ENCODE data around the gene TSPAN16. TPM values are rescaled to one million over a fixed set of nuclear protein-coding genes. Genes with fewer than 3 reads are reported as not detected.

The TSPAN16 gene
- total RNA-seq (not detected), polyA plus RNA-seq (not detected), total RNA-seq (not detected)

DNA sequence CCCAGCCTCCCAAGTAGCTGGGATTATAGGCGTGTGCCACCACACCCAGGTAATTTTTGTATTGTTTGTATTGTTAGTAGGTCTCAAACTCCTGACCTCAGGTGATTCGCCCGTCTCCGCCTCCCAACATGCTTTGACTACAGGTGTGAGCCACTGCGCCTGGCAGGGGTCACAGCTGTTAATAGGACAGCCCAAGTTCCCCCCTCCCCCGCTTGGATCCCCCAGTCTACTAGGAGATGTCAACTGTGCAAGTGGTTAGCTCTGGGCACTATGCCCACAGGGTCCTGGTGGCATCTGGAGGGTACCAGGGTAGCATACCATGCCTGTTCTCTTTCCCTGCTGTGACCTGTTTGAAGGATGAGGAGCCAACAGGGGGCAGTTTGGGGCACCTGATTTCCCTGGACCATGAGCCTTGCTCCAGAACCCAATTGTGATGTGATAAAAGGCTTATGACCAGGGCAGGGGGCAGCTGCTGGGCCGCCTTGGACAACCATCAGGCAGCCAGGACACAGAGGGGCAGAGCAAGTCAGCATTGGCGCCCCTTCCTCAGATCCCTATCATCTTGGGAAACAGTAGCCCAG, at the start of gene TSPAN16:
TSS of gene TSPAN16 (plus strand) at position 496 of the 581 bp plus-strand sequence. CDS start 138 bp downstream, outside the sequence.
- H3K27me3 Mint-ChIP-seq, result peaks cover 0 to 62% (median 16%) of the 10 kb centered on the region in 5 donors
- ChIA-PET CTCF (interaction anchor here (0.6 kb wide), 1 partner anchor 155 kb away, joined by 5 read pairs; no protein-coding TSS in a partner anchor), POLR2A (no interaction called here)
- Histone ChIP-seq H3K4me3 (ENCODE audit: low read length) (no peak within 1 kb of the TSS), H3K27me3 (ENCODE audit: control insufficient read depth in 2 of 2, insufficient read depth in 2 of 2, low read length in 2 of 2) (no peaks in the 10 kb centered on the region), H3K36me3 (ENCODE audit: control insufficient read depth in 2 of 3, insufficient read depth in 3 of 3, low read length in 3 of 3) (no peaks in the 10 kb centered on the region), H3K27ac (ENCODE audit: low read depth, low read length) (no peak within 1 kb of the TSS), H3K9me3 (ENCODE audit: control insufficient read depth in 2 of 3, low read length in 3 of 3) (no peaks in the 10 kb centered on the region), H3K4me1 (ENCODE audit: control insufficient read depth in 2 of 2, insufficient read depth in 2 of 2, low read length in 2 of 2) (peaks cover 0 to 4% of the 10 kb centered on the region in 2 donors)
- peaks cover 8 to 11% (median 9%) of the 10 kb centered on the region in 7 donors for H3K4me1 Mint-ChIP-seq
- no peaks in the 10 kb centered on the region for H3K36me3 Mint-ChIP-seq
- intact Hi-C loops (cut with micrococcal nuclease), result no loop called here
- H3K9me3 Mint-ChIP-seq, result no peaks in the 10 kb centered on the region
- no peak for DNase-seq
- H3K27ac Mint-ChIP-seq, result no peak within 1 kb of the TSS
- no peak within 1 kb of the TSS for H3K4me3 Mint-ChIP-seq
- ATAC-seq, result no peak

DNA sequence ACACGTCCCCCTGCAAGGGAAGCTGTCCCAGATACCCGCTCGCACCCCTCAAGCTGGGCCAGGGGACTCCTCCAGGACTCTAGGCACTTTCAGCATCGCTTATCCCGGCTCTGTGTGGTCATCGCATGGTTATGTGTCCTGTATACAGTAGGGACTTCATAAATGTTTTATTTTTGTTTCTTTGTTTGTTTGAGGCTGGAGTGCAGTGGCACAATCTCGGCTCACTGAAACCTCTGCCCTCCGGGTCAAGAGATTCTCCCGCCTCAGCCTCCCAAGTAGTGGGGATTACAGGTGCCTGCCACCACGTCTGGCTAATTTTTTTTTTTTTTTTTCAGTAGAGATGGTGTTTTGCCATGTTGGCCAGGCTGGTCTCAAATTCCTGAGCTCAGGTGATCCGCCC, 49.0 kb upstream of the TSPAN16 start:
- no peak for ATAC-seq
- CTCF ChIA-PET, result no interaction called here
- Mint-ChIP-seq H3K4me1 (peaks cover 4 to 7% (median 5%) of the 10 kb centered on the region in 7 donors), H3K27ac (peak overlapping the region in 1 of 9 donors; percentile 71), H3K4me3 (no peak overlapping the region), H3K36me3 (no peaks in the 10 kb centered on the region), H3K9me3 (no peaks in the 10 kb centered on the region), H3K27me3 (peaks cover 0 to 28% (median 6%) of the 10 kb centered on the region in 5 donors)
- Histone ChIP-seq H3K9me3 (ENCODE audit: control insufficient read depth in 2 of 3, low read length in 3 of 3) (no peaks in the 10 kb centered on the region), H3K27ac (ENCODE audit: low read depth, low read length) (no peak overlapping the region), H3K36me3 (ENCODE audit: control insufficient read depth in 2 of 3, insufficient read depth in 3 of 3, low read length in 3 of 3) (no peaks in the 10 kb centered on the region), H3K4me1 (ENCODE audit: control insufficient read depth in 2 of 2, insufficient read depth in 2 of 2, low read length in 2 of 2) (no peaks in the 10 kb centered on the region), H3K27me3 (ENCODE audit: control insufficient read depth in 2 of 2, insufficient read depth in 2 of 2, low read length in 2 of 2) (no peaks in the 10 kb centered on the region), H3K4me3 (ENCODE audit: low read length) (no peak overlapping the region)
- intact Hi-C loops (cut with micrococcal nuclease), result no loop called here
- POLR2A ChIA-PET, result no interaction called here
- no peak for DNase-seq

GRCh38 chr19:11247391-11247790, 48.6 kb upstream of the TSPAN16 start:
- Mint-ChIP-seq H3K4me1 (peaks cover 4 to 7% (median 5%) of the 10 kb centered on the region in 7 donors), H3K9me3 (no peaks in the 10 kb centered on the region), H3K36me3 (no peaks in the 10 kb centered on the region), H3K4me3 (no peak overlapping the region), H3K27ac (no peak overlapping the region), H3K27me3 (peaks cover 0 to 25% (median 6%) of the 10 kb centered on the region in 5 donors)
- Histone ChIP-seq H3K4me3 (ENCODE audit: low read length) (no peak overlapping the region), H3K9me3 (ENCODE audit: control insufficient read depth in 2 of 3, low read length in 3 of 3) (no peaks in the 10 kb centered on the region), H3K36me3 (ENCODE audit: control insufficient read depth in 2 of 3, insufficient read depth in 3 of 3, low read length in 3 of 3) (no peaks in the 10 kb centered on the region), H3K27me3 (ENCODE audit: control insufficient read depth in 2 of 2, insufficient read depth in 2 of 2, low read length in 2 of 2) (no peaks in the 10 kb centered on the region), H3K4me1 (ENCODE audit: control insufficient read depth in 2 of 2, insufficient read depth in 2 of 2, low read length in 2 of 2) (no peaks in the 10 kb centered on the region), H3K27ac (ENCODE audit: low read depth, low read length) (no peak overlapping the region)
- ATAC-seq (no peak), DNase-seq (no peak)
- ChIA-PET CTCF (no interaction called here), POLR2A (no interaction called here)
- intact Hi-C loops (cut with micrococcal nuclease), result no loop called here

DNA sequence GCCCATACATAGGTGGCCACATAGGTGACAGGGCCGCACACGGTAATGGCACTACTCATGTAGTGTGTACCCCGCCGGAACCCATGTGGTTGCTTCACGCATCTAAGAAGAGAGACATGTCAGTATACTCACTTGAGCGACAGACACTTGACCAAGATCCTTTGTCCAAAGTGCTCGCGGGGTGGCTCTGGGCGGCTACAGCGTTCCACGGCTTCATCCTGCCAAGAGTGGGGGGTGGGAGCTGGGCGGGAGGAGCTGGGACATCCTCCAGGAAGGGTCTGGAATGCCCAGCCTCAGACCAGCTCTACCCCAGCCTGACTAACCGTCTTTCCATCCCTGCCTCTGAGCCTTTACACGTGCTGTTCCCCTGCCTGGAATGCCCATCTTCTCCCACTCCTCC, 48.0 kb upstream of the TSPAN16 start:
- H3K4me1 ChIP-seq (ENCODE audit: control insufficient read depth in 2 of 2, insufficient read depth in 2 of 2, low read length in 2 of 2), result no peaks in the 10 kb centered on the region
- no peak for DNase-seq
- H3K4me3 ChIP-seq (ENCODE audit: low read length), result no peak overlapping the region
- intact Hi-C loops (cut with micrococcal nuclease), result no loop called here
- Mint-ChIP-seq H3K9me3 (no peaks in the 10 kb centered on the region), H3K4me1 (peaks cover 4 to 7% (median 5%) of the 10 kb centered on the region in 7 donors), H3K4me3 (no peak overlapping the region), H3K27me3 (peaks cover 0 to 19% (median 6%) of the 10 kb centered on the region in 5 donors), H3K36me3 (no peaks in the 10 kb centered on the region), H3K27ac (no peak overlapping the region)
- H3K27me3 ChIP-seq (ENCODE audit: control insufficient read depth in 2 of 2, insufficient read depth in 2 of 2, low read length in 2 of 2), result no peaks in the 10 kb centered on the region
- H3K9me3 ChIP-seq (ENCODE audit: control insufficient read depth in 2 of 3, low read length in 3 of 3), result no peaks in the 10 kb centered on the region
- H3K27ac ChIP-seq (ENCODE audit: low read depth, low read length), result no peak overlapping the region
- ATAC-seq, result no peak
- POLR2A ChIA-PET, result no interaction called here
- CTCF ChIA-PET, result no interaction called here
- no peaks in the 10 kb centered on the region for H3K36me3 ChIP-seq (ENCODE audit: control insufficient read depth in 2 of 3, insufficient read depth in 3 of 3, low read length in 3 of 3)

- no peaks in the 10 kb centered on the region for H3K36me3 Mint-ChIP-seq
- DNase-seq, result no peak
- no peaks in the 10 kb centered on the region for H3K27me3 ChIP-seq (ENCODE audit: control insufficient read depth in 2 of 2, insufficient read depth in 2 of 2, low read length in 2 of 2)
- H3K4me1 ChIP-seq (ENCODE audit: control insufficient read depth in 2 of 2, insufficient read depth in 2 of 2, low read length in 2 of 2), result no peaks in the 10 kb centered on the region
- ChIA-PET POLR2A (no interaction called here), CTCF (no interaction called here)
- H3K4me3 Mint-ChIP-seq, result no peak overlapping the region
- no peaks in the 10 kb centered on the region for H3K36me3 ChIP-seq (ENCODE audit: control insufficient read depth in 2 of 3, insufficient read depth in 3 of 3, low read length in 3 of 3)
- intact Hi-C loops (cut with micrococcal nuclease), result no loop called here
- no peaks in the 10 kb centered on the region for H3K9me3 ChIP-seq (ENCODE audit: control insufficient read depth in 2 of 3, low read length in 3 of 3)
- no peak for ATAC-seq
- H3K27ac Mint-ChIP-seq, result no peak overlapping the region
- peaks cover 0 to 16% (median 6%) of the 10 kb centered on the region in 5 donors for H3K27me3 Mint-ChIP-seq
- no peak overlapping the region for H3K4me3 ChIP-seq (ENCODE audit: low read length)
- H3K27ac ChIP-seq (ENCODE audit: low read depth, low read length), result no peak overlapping the region
- no peaks in the 10 kb centered on the region for H3K9me3 Mint-ChIP-seq
- H3K4me1 Mint-ChIP-seq, result peaks cover 0 to 3% (median 1%) of the 10 kb centered on the region in 7 donors
Measured at GRCh38 chr19:11248852-11249251, 47.1 kb upstream of the TSPAN16 start.

GRCh38 chr19:11251217-11251616, 44.7 kb upstream of the TSPAN16 start:
- no peak overlapping the region for H3K4me3 Mint-ChIP-seq
- H3K9me3 ChIP-seq (ENCODE audit: control insufficient read depth in 2 of 3, low read length in 3 of 3), result no peaks in the 10 kb centered on the region
- DNase-seq (no peak), ATAC-seq (no peak)
- no peaks in the 10 kb centered on the region for H3K36me3 ChIP-seq (ENCODE audit: control insufficient read depth in 2 of 3, insufficient read depth in 3 of 3, low read length in 3 of 3)
- ChIA-PET POLR2A (no interaction called here), CTCF (no interaction called here)
- H3K9me3 Mint-ChIP-seq, result no peaks in the 10 kb centered on the region
- H3K27ac ChIP-seq (ENCODE audit: low read depth, low read length), result no peak overlapping the region
- intact Hi-C loops (cut with micrococcal nuclease), result no loop called here
- H3K36me3 Mint-ChIP-seq, result no peaks in the 10 kb centered on the region
- H3K27me3 Mint-ChIP-seq, result peaks cover 0 to 9% (median 6%) of the 10 kb centered on the region in 5 donors
- H3K27ac Mint-ChIP-seq, result no peak overlapping the region
- H3K4me1 Mint-ChIP-seq, result no peaks in the 10 kb centered on the region
- H3K4me3 ChIP-seq (ENCODE audit: low read length), result no peak overlapping the region
- no peaks in the 10 kb centered on the region for H3K4me1 ChIP-seq (ENCODE audit: control insufficient read depth in 2 of 2, insufficient read depth in 2 of 2, low read length in 2 of 2)
- H3K27me3 ChIP-seq (ENCODE audit: control insufficient read depth in 2 of 2, insufficient read depth in 2 of 2, low read length in 2 of 2), result no peaks in the 10 kb centered on the region

GRCh38 chr19:11251650-11252314, 44.2 kb upstream of the TSPAN16 start:
- CTCF ChIA-PET, result no interaction called here
- no peaks in the 10 kb centered on the region for H3K9me3 ChIP-seq (ENCODE audit: control insufficient read depth in 2 of 3, low read length in 3 of 3)
- Mint-ChIP-seq H3K4me3 (no peak overlapping the region), H3K27ac (no peak overlapping the region), H3K9me3 (no peaks in the 10 kb centered on the region), H3K27me3 (peaks cover 0 to 5% (median 2%) of the 10 kb centered on the region in 5 donors), H3K36me3 (no peaks in the 10 kb centered on the region), H3K4me1 (no peaks in the 10 kb centered on the region)
- intact Hi-C loops (cut with micrococcal nuclease), result no loop called here
- H3K4me3 ChIP-seq (ENCODE audit: low read length), result no peak overlapping the region
- POLR2A ChIA-PET, result no interaction called here
- no peaks in the 10 kb centered on the region for H3K36me3 ChIP-seq (ENCODE audit: control insufficient read depth in 2 of 3, insufficient read depth in 3 of 3, low read length in 3 of 3)
- no peak for ATAC-seq
- no peaks in the 10 kb centered on the region for H3K4me1 ChIP-seq (ENCODE audit: control insufficient read depth in 2 of 2, insufficient read depth in 2 of 2, low read length in 2 of 2)
- H3K27me3 ChIP-seq (ENCODE audit: control insufficient read depth in 2 of 2, insufficient read depth in 2 of 2, low read length in 2 of 2), result no peaks in the 10 kb centered on the region
- DNase-seq, result no peak
- H3K27ac ChIP-seq (ENCODE audit: low read depth, low read length), result no peak overlapping the region
